ENCODE measurements around the gene KCNT1.

- TF ChIP-seq KDM5A (IDR thresholded peaks at IDR 0.05) (no peak), CTCF (IDR thresholded peaks at IDR 0.05) (no peak), CEBPB (IDR thresholded peaks at IDR 0.05) (no peak), CHD4 (IDR thresholded peaks at IDR 0.05; ENCODE audit: borderline replicate concordance) (no peak), TP53 (CRISPR knock-in tag; IDR thresholded peaks at IDR 0.05) (no peak), RAD21 (conservative IDR thresholded peaks at IDR 0.05 in 1 of 2, IDR thresholded peaks at IDR 0.05 in 1 of 2) (no peak)
Observed at GRCh38 chr9:135818718-135819475, 116.9 kb downstream of the KCNT1 start.
